GM23338 (cell line): ENCODE data around the gene C11orf54.

Experiments used
- CTCF ChIP-seq, 2 experiments: fragments of 200-600 bp in 1 of 2; sonication (generic) in 1 of 2; conservative IDR thresholded peaks; 2 replicates each; pipeline versions ENCODE4 v1.5.1 to v1.6.1; 2016 to 2017; ENCODE audit warnings: antibody characterized with exemption in 2 of 2, low read depth in 2 of 2, mild to moderate bottlenecking in 2 of 2, moderate library complexity in 1 of 2
- EZH2 ChIP-seq: fragments of 200-600 bp; sonication (generic); IDR thresholded peaks from one replicate; pipeline ENCODE4 v1.8.0; 2017; ENCODE audit warnings: antibody characterized with exemption, mild to moderate bottlenecking, low read depth; ENCODE audit not compliant: unreplicated experiment
- EZH2phosphoT487 ChIP-seq: fragments of 200-600 bp; sonication (generic); IDR thresholded peaks from one replicate; pipeline ENCODE4 v1.8.1; 2018; ENCODE audit warnings: antibody characterized with exemption; ENCODE audit not compliant: unreplicated experiment
- JUNB ChIP-seq: IDR thresholded peaks from one replicate; pipeline ENCODE4 v1.6.1; 2016; ENCODE audit warnings: antibody characterized with exemption; ENCODE audit not compliant: unreplicated experiment
- POLR2AphosphoS5 ChIP-seq: IDR thresholded peaks from 2 replicates; pipeline ENCODE4 v1.6.1; 2016; ENCODE audit warnings: antibody characterized with exemption, low read depth
- REST ChIP-seq: IDR thresholded peaks from one replicate; pipeline ENCODE4 v1.6.1; 2018; ENCODE audit warnings: antibody characterized with exemption; ENCODE audit not compliant: unreplicated experiment
- ZNF331 ChIP-seq: fragments of 250-450 bp; sonication (Bioruptor Pico); IDR thresholded peaks from 2 replicates; pipeline ENCODE4 v1.5.0; 2020; ENCODE audit warnings: low read depth, mild to moderate bottlenecking, moderate library complexity

GRCh38 chr11:93770160-93770559 lies 28.7 kb downstream of the C11orf54 start:
- TF ChIP-seq REST (no peak), POLR2AphosphoS5 (no peak), CTCF (conservative IDR thresholded peaks at IDR 0.05; ENCODE audit: low read depth in 2 of 2) (no peak), EZH2phosphoT487 (no peak), ZNF331 (CRISPR knock-in tag) (no peak), JUNB (no peak), EZH2 (no peak)
